Measurements from ENCODE around the gene SH2D1B. TPM values are rescaled to one million over a fixed set of nuclear protein-coding genes. Genes with fewer than 3 reads are reported as not detected.

SH2D1B gene
- total and polyA plus RNA-seq, 2 experiments from 2014 or later = not detected

GRCh38 chr1:162417650-162418049, 5.7 kb upstream of the SH2D1B start:
- Mint-ChIP-seq H3K4me1 (peaks cover 3% of the 10 kb centered on the region; the same call in 1 of the 3 replicates), H3K27ac (no peak overlapping the region), H3K9me3 (peaks cover 7% of the 10 kb centered on the region; the same call in 1 of the 3 replicates), H3K36me3 (ENCODE audit: low read depth) (no peaks in the 10 kb centered on the region), H3K4me3 (no peak overlapping the region), H3K27me3 (ENCODE audit: insufficient read depth, low read depth, poor library complexity) (peaks cover 3% of the 10 kb centered on the region)
- no peaks in the 10 kb centered on the region for H3K4me1 ChIP-seq (ENCODE audit: insufficient read depth)
- no peaks in the 10 kb centered on the region for H3F3A ChIP-seq (replicated peaks; ENCODE audit: low read depth)
- no peaks in the 10 kb centered on the region for H4K20me1 ChIP-seq (replicated peaks; ENCODE audit: insufficient read depth)
- no peak overlapping the region for H2AFZ ChIP-seq
- DNase-seq (ENCODE audit: low spot score) (no peak), ATAC-seq (no peak)
- no peaks in the 10 kb centered on the region for H3K79me2 ChIP-seq (replicated peaks; ENCODE audit: insufficient read depth)
- H3K4me2 ChIP-seq = no peak overlapping the region
- no peak overlapping the region for H3K4me3 ChIP-seq
- H3K9me2 ChIP-seq (ENCODE audit: insufficient read depth) = peaks cover 10% of the 10 kb centered on the region; the same call in 1 of the 2 replicates
- TF ChIP-seq ZNF331 (CRISPR knock-in tag; IDR thresholded peaks at IDR 0.05; ENCODE audit: low read depth) (no peak), CTCF (conservative IDR thresholded peaks at IDR 0.05; ENCODE audit: low read depth in 2 of 2) (no peak), NANOG (IDR thresholded peaks at IDR 0.05; ENCODE audit: borderline replicate concordance) (no peak), ZNF462 (CRISPR knock-in tag; IDR thresholded peaks at IDR 0.05) (no peak), ZNF114 (CRISPR knock-in tag; IDR thresholded peaks at IDR 0.05) (no peak), ETS1 (IDR thresholded peaks at IDR 0.05) (no peak), JUNB (IDR thresholded peaks at IDR 0.05; ENCODE audit: unreplicated experiment) (no peak), POLR2AphosphoS5 (IDR thresholded peaks at IDR 0.05; ENCODE audit: low read depth) (no peak), EZH2phosphoT487 (IDR thresholded peaks at IDR 0.05; ENCODE audit: unreplicated experiment) (no peak), STAT1 (IDR thresholded peaks at IDR 0.05; ENCODE audit: unreplicated experiment) (no peak)
- H3K36me3 ChIP-seq (ENCODE audit: insufficient read depth) = 0 out of 2 replicates have a peak, but pooled peaks cover 3% of the 10 kb centered on the region
- H3K27me3 ChIP-seq (ENCODE audit: insufficient read depth) = no peaks in the 10 kb centered on the region
- H3K27ac ChIP-seq (ENCODE audit: low read depth) = no peak overlapping the region
